ENCODE data around the gene TACR1.

The TACR1 gene

DNA sequence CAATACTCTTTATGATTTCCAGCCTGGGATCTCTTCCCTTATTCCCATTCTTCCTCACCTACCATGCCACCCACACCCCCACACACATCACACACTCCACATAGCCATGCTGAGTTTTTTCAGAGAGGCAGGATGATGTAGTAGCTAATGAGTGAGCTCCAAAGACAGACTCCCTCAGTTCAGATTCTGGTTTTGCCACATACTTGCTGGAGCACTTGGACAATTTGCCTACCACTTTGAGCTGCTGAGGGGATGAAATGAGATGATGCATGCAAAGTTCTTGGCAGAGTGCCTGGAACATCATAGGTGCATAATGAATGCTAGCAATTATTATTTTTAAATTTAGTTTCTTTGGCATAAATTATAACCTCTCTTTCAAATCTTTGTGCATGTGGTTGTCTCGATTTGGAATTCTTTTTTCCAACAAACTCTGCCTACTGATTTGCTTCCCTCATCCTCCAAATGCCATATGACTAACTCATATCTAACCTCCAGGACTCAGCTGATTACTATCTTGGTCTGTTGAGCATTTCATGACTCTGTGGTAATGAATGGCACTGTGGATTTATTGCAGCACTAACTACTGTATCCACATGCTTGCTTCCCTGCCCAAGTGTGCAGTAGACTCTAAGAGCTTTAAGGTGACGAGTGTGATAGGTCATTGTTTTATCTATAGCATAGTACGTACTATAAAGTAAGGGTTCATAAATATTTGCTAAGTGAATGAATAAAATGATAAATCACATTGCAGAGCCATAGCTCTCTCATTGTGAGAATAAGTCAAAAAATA lies 99.1 kb downstream of the TACR1 start:
- H3K36me3 Mint-ChIP-seq (ENCODE audit: low read depth) = no peaks in the 10 kb centered on the region
- TF ChIP-seq, protein P1, sequence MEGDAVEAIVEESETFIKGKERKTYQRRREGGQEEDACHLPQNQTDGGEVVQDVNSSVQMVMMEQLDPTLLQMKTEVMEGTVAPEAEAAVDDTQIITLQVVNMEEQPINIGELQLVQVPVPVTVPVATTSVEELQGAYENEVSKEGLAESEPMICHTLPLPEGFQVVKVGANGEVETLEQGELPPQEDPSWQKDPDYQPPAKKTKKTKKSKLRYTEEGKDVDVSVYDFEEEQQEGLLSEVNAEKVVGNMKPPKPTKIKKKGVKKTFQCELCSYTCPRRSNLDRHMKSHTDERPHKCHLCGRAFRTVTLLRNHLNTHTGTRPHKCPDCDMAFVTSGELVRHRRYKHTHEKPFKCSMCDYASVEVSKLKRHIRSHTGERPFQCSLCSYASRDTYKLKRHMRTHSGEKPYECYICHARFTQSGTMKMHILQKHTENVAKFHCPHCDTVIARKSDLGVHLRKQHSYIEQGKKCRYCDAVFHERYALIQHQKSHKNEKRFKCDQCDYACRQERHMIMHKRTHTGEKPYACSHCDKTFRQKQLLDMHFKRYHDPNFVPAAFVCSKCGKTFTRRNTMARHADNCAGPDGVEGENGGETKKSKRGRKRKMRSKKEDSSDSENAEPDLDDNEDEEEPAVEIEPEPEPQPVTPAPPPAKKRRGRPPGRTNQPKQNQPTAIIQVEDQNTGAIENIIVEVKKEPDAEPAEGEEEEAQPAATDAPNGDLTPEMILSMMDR (IDR thresholded peaks at IDR 0.05; ENCODE audit: unreplicated experiment in 3 of 3) = no peak
- H3K4me3 Mint-ChIP-seq = no peak overlapping the region
- H3K9me3 Mint-ChIP-seq = peaks cover 15% of the 10 kb centered on the region
- peak overlapping the region in 1 of 3 experiments; percentile 37 for H3K27ac Mint-ChIP-seq
- peaks cover 7% of the 10 kb centered on the region for H3K4me1 Mint-ChIP-seq
- H3K27me3 Mint-ChIP-seq (ENCODE audit: low read depth) = peaks cover 2% of the 10 kb centered on the region

DNA sequence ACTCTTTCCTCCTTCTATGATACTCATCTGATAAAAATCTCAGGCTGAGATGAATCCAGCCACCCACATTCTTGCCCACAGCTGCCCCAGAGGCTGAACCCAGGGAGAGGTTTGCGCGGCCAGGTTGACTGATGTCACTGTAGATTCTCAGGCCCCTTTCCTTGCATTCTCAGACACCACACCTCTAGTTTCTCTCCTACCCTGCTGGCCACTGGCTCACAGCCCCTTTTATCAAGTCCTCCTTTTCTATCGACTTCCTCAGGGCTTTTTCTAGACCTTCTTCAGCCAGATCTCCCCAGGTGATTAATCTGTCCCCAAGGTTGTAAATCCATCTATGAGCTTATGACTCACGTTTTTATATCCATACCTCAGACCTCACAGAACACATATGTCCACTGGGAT lies 99.8 kb downstream of the TACR1 start:
- no peak overlapping the region for H3K4me3 Mint-ChIP-seq
- H3K9me3 Mint-ChIP-seq = peaks cover 15% of the 10 kb centered on the region
- H3K27ac Mint-ChIP-seq = peak overlapping the region in 1 of 3 experiments; percentile 37
- no peaks in the 10 kb centered on the region for H3K36me3 Mint-ChIP-seq (ENCODE audit: low read depth)
- peaks cover 6% of the 10 kb centered on the region for H3K27me3 Mint-ChIP-seq (ENCODE audit: low read depth)
- TF ChIP-seq, protein P1 (IDR thresholded peaks at IDR 0.05; ENCODE audit: unreplicated experiment in 3 of 3) = no peak
- H3K4me1 Mint-ChIP-seq = peaks cover 7% of the 10 kb centered on the region

DNA sequence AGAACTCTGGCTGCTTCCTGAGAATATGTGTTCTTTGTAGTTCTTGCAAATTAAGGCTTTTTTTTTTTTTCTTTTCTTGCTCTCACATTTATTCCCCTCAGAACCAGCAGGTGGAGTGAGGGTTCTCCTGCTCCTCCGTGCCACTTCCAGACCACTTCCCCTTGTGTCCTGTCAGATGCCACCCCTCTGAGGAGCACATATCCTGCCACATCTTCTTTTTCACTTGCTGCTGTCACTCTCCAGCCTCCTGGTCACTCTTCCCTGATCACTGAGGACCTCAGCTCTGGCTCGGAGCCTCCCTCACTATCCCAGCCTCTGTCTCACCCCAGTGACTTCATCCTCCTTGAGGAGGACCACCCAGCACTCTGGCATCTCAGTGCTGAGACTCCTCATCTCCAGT lies 100.5 kb downstream of the TACR1 start:
- TF ChIP-seq, protein P1 (IDR thresholded peaks at IDR 0.05; ENCODE audit: unreplicated experiment in 3 of 3) = peak; percentile 21 to 58 (median 51)
- peaks cover 8% of the 10 kb centered on the region for H3K27me3 Mint-ChIP-seq (ENCODE audit: low read depth)
- peaks cover 12% of the 10 kb centered on the region for H3K9me3 Mint-ChIP-seq
- H3K4me1 Mint-ChIP-seq = peaks cover 7% of the 10 kb centered on the region
- H3K36me3 Mint-ChIP-seq (ENCODE audit: low read depth) = no peaks in the 10 kb centered on the region
- no peak overlapping the region for H3K4me3 Mint-ChIP-seq
- H3K27ac Mint-ChIP-seq = no peak overlapping the region

DNA sequence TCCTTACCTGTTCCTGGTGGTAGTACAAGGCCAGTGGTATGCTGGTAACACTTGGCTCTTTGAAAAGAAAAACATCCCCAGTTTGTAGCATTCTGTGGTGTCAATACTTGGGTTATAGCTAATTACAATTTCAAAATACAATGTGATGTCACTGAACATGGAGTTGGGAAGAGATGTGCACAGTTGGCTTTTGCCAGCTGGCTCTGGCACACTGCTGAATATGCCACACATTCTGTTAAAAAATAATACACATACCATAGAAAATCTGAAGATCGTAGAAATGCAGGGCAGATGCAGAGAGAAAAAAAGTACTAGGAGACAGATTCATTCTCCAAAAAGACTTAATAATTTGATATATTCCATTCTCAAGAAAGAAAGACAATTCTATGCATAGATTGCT lies 101.5 kb downstream of the TACR1 start:
- TF ChIP-seq, protein P1 (IDR thresholded peaks at IDR 0.05; ENCODE audit: unreplicated experiment in 3 of 3) = no peak
- Mint-ChIP-seq H3K4me1 (peaks cover 7% of the 10 kb centered on the region), H3K27me3 (ENCODE audit: low read depth) (peaks cover 8% of the 10 kb centered on the region)

DNA sequence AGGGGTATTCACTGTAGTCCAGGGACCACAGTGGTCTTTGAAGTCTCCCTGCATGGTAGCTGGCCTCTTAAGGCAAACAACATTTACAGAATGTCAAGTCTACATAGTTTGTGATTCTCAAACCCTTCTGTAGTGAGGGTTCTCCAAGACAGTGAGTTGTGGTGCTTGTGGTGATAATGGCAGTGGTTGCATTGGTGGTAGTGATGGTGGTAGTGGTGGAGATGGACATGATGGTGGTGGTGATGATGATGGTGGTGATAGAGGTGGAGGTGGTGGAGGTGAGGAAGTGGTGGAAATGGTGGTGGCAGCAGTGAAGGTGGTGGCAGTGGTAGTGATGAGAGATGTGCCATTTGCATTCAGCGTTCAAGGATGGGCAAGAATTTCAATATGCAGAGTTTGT lies 104.9 kb downstream of the TACR1 start:
- Mint-ChIP-seq H3K4me3 (no peak overlapping the region), H3K9me3 (no peaks in the 10 kb centered on the region), H3K4me1 (no peaks in the 10 kb centered on the region), H3K27ac (no peak overlapping the region), H3K36me3 (ENCODE audit: low read depth) (no peaks in the 10 kb centered on the region), H3K27me3 (ENCODE audit: low read depth) (peaks cover 8% of the 10 kb centered on the region)
- TF ChIP-seq, protein P1 (IDR thresholded peaks at IDR 0.05; ENCODE audit: unreplicated experiment in 3 of 3) = no peak

More for the DNA sequence above, 101.5 kb downstream of the TACR1 start:
- no peak overlapping the region for H3K4me3 Mint-ChIP-seq
- peaks cover 7% of the 10 kb centered on the region for H3K9me3 Mint-ChIP-seq
- no peaks in the 10 kb centered on the region for H3K36me3 Mint-ChIP-seq (ENCODE audit: low read depth)
- no peak overlapping the region for H3K27ac Mint-ChIP-seq

Measured in nephron (organoid).